GM23248 (cell line): ENCODE measurements around the gene GUCY1B1.

Experiments used
- EZH2 ChIP-seq: fragments of 200-600 bp; sonication (generic); IDR thresholded peaks from 2 replicates; pipeline ENCODE4 v1.6.1; 2018; ENCODE audit warnings: antibody characterized with exemption, mild to moderate bottlenecking; ENCODE audit not compliant: insufficient read depth, poor library complexity, severe bottlenecking
- EZH2phosphoT487 ChIP-seq: fragments of 200-600 bp; sonication (generic); IDR thresholded peaks from 2 replicates; pipeline ENCODE4 v1.6.1; 2018; ENCODE audit warnings: antibody characterized with exemption, moderate library complexity, mild to moderate bottlenecking, low read depth; ENCODE audit not compliant: insufficient read depth

- TF ChIP-seq EZH2 = no peak
- no peak for TF ChIP-seq EZH2phosphoT487
Measured at GRCh38 chr4:155769090-155769489, 10.3 kb downstream of the GUCY1B1 start.
